GM12878 (cell line): Measurements from ENCODE around the gene LMLN. TPM values are rescaled to one million over a fixed set of nuclear protein-coding genes. Genes with fewer than 3 reads are reported as not detected.

ENCODE experiments used
- ATAC-seq: fragments of 200-7000 bp; cut with Tn5 transposase; 3 replicates; pipeline ENCODE4 v1.9.1; 2020; ENCODE audit warnings: mild to moderate bottlenecking, moderate library complexity
- BruUV-seq: library from RNA; stranded (reverse); fragments of 400-500 nt; replicated peaks from 2 replicates; lab custom pipeline; 2021; lab: Mats Ljungman, UMichigan
- CTCF ChIA-PET: fragments of 300-600 bp; sonication (Branson Sonifier 250); formaldehyde crosslinking; extraction: SDS; loops from one replicate; lab custom pipeline; 2021; ENCODE audit warnings: inconsistent platforms; lab: Yijun Ruan, JAX
- POLR2A ChIA-PET: fragments of 350-600 bp; formaldehyde crosslinking; extraction: SDS; loops from one replicate; lab custom pipeline; 2021; ENCODE audit warnings: inconsistent platforms; lab: Charles Lee
- RAD21 ChIA-PET: fragments of 300-600 bp; sonication (Branson Sonifier 250); formaldehyde crosslinking; loops from one replicate; lab custom pipeline; 2023; ENCODE audit warnings: antibody characterized with exemption; ENCODE audit not compliant: unreplicated experiment; lab: Charles Lee
- SMC1A ChIA-PET: fragments of 300-600 bp; sonication (Branson Sonifier 250); formaldehyde crosslinking; loops from one replicate; lab custom pipeline; 2023; ENCODE audit not compliant: unreplicated experiment, uncharacterized antibody; lab: Charles Lee
- DNase-seq: peaks from one replicate; pipeline ENCODE4 v3.0.0-alpha.2; 2011; ENCODE audit warnings: low read depth, low spot score
- FAIRE-seq: peaks from 3 replicates; lab custom pipeline; 2011; peaks lifted over from hg19 to GRCh38; lab: Jason Lieb, UNC
- H2AFZ ChIP-seq: 2 replicates; pipeline ENCODE4 v1.6.0; 2011; ENCODE audit warnings: low read depth, low read length, control low read depth; ENCODE audit not compliant: control insufficient read depth
- H3K27ac ChIP-seq: 2 replicates; pipeline ENCODE4 v1.5.1; 2011; ENCODE audit warnings: control low read depth; ENCODE audit not compliant: control insufficient read depth, insufficient read depth
- H3K27me3 ChIP-seq, 2 experiments: replicated peaks in 1 of 2; 2 replicates each; pipeline versions ENCODE4 v1.6.0 to v1.6.1; 2011; ENCODE audit warnings: low read length in 1 of 2; ENCODE audit not compliant: control insufficient read depth in 2 of 2, insufficient read depth in 2 of 2
- H3K36me3 ChIP-seq, 2 experiments: 2 replicates each; pipeline ENCODE4 v1.5.1; 2011; ENCODE audit warnings: low read length in 1 of 2; ENCODE audit not compliant: control insufficient read depth in 2 of 2, insufficient read depth in 2 of 2
- H3K4me1 ChIP-seq: 2 replicates; pipeline ENCODE4 v1.6.1; 2011; ENCODE audit warnings: mild to moderate bottlenecking, low read length, moderate library complexity, mixed read lengths; ENCODE audit not compliant: control insufficient read depth, insufficient read depth
- H3K4me2 ChIP-seq: 2 replicates; pipeline ENCODE4 v1.6.0; 2011; ENCODE audit warnings: control low read depth; ENCODE audit not compliant: control insufficient read depth, insufficient read depth
- H3K4me3 ChIP-seq: fragments of 200-600 bp; sonication (generic); 2 replicates; pipeline ENCODE4 v1.5.1; 2016
- H3K79me2 ChIP-seq: 2 replicates; pipeline ENCODE4 v1.6.0; 2011; ENCODE audit warnings: low read length; ENCODE audit not compliant: control insufficient read depth, insufficient read depth
- H3K9ac ChIP-seq: 2 replicates; pipeline ENCODE4 v1.8.0; 2011; ENCODE audit warnings: low read length, control low read depth, mixed read lengths; ENCODE audit not compliant: control insufficient read depth, insufficient read depth
- H3K9me3 ChIP-seq: replicated peaks from 3 replicates; pipeline ENCODE4 v1.5.1; 2011; ENCODE audit warnings: mild to moderate bottlenecking, low read length; ENCODE audit not compliant: control insufficient read depth, insufficient read depth
- H4K20me1 ChIP-seq: 2 replicates; pipeline ENCODE4 v1.6.0; 2011; ENCODE audit not compliant: control insufficient read depth, insufficient read depth
- CHD2 ChIP-seq: IDR thresholded peaks from 2 replicates; pipeline ENCODE4 v1.6.1; 2011; ENCODE audit warnings: low read depth, low read length, improper control_type of control experiment, borderline replicate concordance
- E4F1 ChIP-seq: fragments of 450-650 bp; IDR thresholded peaks from 2 replicates; pipeline ENCODE4 v1.6.1; 2018; ENCODE audit warnings: borderline replicate concordance, mild to moderate bottlenecking; ENCODE audit not compliant: partially characterized antibody
- NBN ChIP-seq: fragments of 450-650 bp; IDR thresholded peaks from 2 replicates; pipeline ENCODE4 v1.6.1; 2016
- RCOR1 ChIP-seq: conservative IDR thresholded peaks from 2 replicates; pipeline ENCODE4 v1.6.1; 2012; ENCODE audit warnings: low read depth, low read length, improper control_type of control experiment
- RUNX3 ChIP-seq: IDR thresholded peaks from 2 replicates; pipeline ENCODE4 v1.6.1; 2012; ENCODE audit warnings: low read length, inconsistent platforms
- SMARCA5 ChIP-seq: fragments of 450-650 bp; IDR thresholded peaks from 2 replicates; pipeline ENCODE4 v1.6.1; 2017; ENCODE audit warnings: mild to moderate bottlenecking
- SUPT20H ChIP-seq: IDR thresholded peaks from 2 replicates; pipeline ENCODE4 v1.6.1; 2011; ENCODE audit warnings: low read depth, mild to moderate bottlenecking, low read length, moderate library complexity, borderline replicate concordance; ENCODE audit not compliant: control insufficient read depth
- TAF1 ChIP-seq: IDR thresholded peaks from 2 replicates; pipeline ENCODE4 v1.6.1; 2011; ENCODE audit warnings: mild to moderate bottlenecking, low read depth, low read length, borderline replicate concordance
- ZNF384 ChIP-seq: IDR thresholded peaks from 2 replicates; pipeline ENCODE4 v1.6.1; 2012; ENCODE audit warnings: low read depth, mild to moderate bottlenecking, low read length, improper control_type of control experiment, borderline replicate concordance
- WGBS: methylation state at CpG from one replicate; pipeline ENCODE4 v1.1.6; 2016; ENCODE audit warnings: low lambda C conversion rate; ENCODE audit not compliant: insufficient replicate concordance, insufficient coverage; ENCODE audit errors: missing lambda C conversion rate; 5-methylcytosine and 5-hydroxymethylcytosine counted together
- in situ Hi-C: fragments of 300-500 bp; cut with MboI; formaldehyde crosslinking; loops from 9 replicates; pipeline ENCODE4 v1.14.3; 2018; ENCODE audit warnings: mixed read lengths
- intact Hi-C: fragments of 100-400 bp; cut with micrococcal nuclease; formaldehyde crosslinking; loops from one replicate; pipeline ENCODE4 v1.14.2; 2022; ENCODE audit not compliant: unreplicated experiment
- polyA plus RNA-seq, 11 experiments: library from polyadenylated mRNA; depleted of rRNA in 4 of 11; unstranded in 6 of 11; stranded (reverse) in 5 of 11; fragments of >200 nt; fragmentation: Nextera tagmentation in 4 of 11; fragmentation: Illumina TruSeq in 1 of 11; extraction: Ambion mirVana in 4 of 11; extraction: Trizol in 1 of 11; gene quantifications; 1 replicate in 1 of 11; 2 replicates in 10 of 11; pipeline versions ENCODE4 v1.2.1 to v1.2.3, GENCODE V29; 2011 to 2016; ENCODE audit warnings: inconsistent platforms in 2 of 11, missing spikeins in 2 of 11, low read depth in 1 of 11
- total RNA-seq, 4 experiments: library from RNA; depleted of rRNA in 3 of 4; stranded (reverse); fragments of >200 nt in 3 of 4; fragmentation: Illumina TruSeq in 1 of 4; extraction: Trizol in 1 of 4; gene quantifications; 2 replicates each; pipeline versions ENCODE4 v1.2.1 to v1.2.3, GENCODE V29; 2013 to 2021
- TF ChIP-seq, protein P1 (sequence below): IDR thresholded peaks from 2 replicates; pipeline ENCODE4 v1.6.1; 2011; ENCODE audit warnings: low read depth, low read length, improper control_type of control experiment, borderline replicate concordance

LMLN gene
- total and polyA plus RNA-seq, 10 of the 15 experiments (the other 5 are each of a cell fraction or from before 2014, with no cell fraction given): 0.02 to 1.7 (median 0.81) TPM

GRCh38 chr3:198025644-198026043, 65.6 kb downstream of the LMLN start:
- no peak overlapping the region for H3K9ac ChIP-seq
- TF ChIP-seq, protein P1, sequence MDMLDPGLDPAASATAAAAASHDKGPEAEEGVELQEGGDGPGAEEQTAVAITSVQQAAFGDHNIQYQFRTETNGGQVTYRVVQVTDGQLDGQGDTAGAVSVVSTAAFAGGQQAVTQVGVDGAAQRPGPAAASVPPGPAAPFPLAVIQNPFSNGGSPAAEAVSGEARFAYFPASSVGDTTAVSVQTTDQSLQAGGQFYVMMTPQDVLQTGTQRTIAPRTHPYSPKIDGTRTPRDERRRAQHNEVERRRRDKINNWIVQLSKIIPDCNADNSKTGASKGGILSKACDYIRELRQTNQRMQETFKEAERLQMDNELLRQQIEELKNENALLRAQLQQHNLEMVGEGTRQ: no peak
- TF ChIP-seq SUPT20H (no peak), SMARCA5 (no peak), TAF1 (no peak), CHD2 (no peak), RCOR1 (no peak), NBN (no peak), RUNX3 (no peak), E4F1 (no peak), ZNF384 (no peak)
- ChIA-PET RAD21 (no interaction called here), SMC1A (no interaction called here), POLR2A (no interaction called here), CTCF (no interaction called here)
- no peaks in the 10 kb centered on the region for H3K79me2 ChIP-seq
- no peak overlapping the region for H3K27ac ChIP-seq
- H3K4me3 ChIP-seq: no peak overlapping the region
- FAIRE-seq (no peak), DNase-seq (no peak), ATAC-seq (no peak)
- H3K4me2 ChIP-seq: no peak overlapping the region
- no peaks in the 10 kb centered on the region for H3K36me3 ChIP-seq
- in situ Hi-C loops (no loop called here), intact Hi-C loops (no loop called here)
- no peaks in the 10 kb centered on the region for H3K4me1 ChIP-seq
- H3K27me3 ChIP-seq: no peaks in the 10 kb centered on the region
- no peak overlapping the region for H2AFZ ChIP-seq
- BruUV-seq: no TSS peak
- 76% methylated on average over 8 of the region's 8 CpGs for WGBS
- no peaks in the 10 kb centered on the region for H3K9me3 ChIP-seq
- H4K20me1 ChIP-seq: no peaks in the 10 kb centered on the region
